H1 (cell line): Measurements from ENCODE around the gene MSMP. TPM values are rescaled to one million over a fixed set of nuclear protein-coding genes. Genes with fewer than 3 reads are reported as not detected.

Source experiments
- CTCF ChIA-PET: fragments of 300-600 bp; sonication (Branson Sonifier 250); formaldehyde crosslinking; loops from one replicate; lab custom pipeline; 2021; ENCODE audit not compliant: partially characterized antibody; lab: Charles Lee
- POLR2A ChIA-PET: fragments of 300-600 bp; sonication (Branson Sonifier 250); formaldehyde crosslinking; loops from one replicate; lab custom pipeline; 2021; ENCODE audit warnings: inconsistent platforms; ENCODE audit not compliant: partially characterized antibody; lab: Charles Lee
- DNase-seq, 2 experiments: peaks; one replicate each; pipeline versions ENCODE4 v3.0.0 to v3.0.0-alpha.2; 2010 to 2022; ENCODE audit warnings: low spot score in 2 of 2, low read depth in 1 of 2, mixed read lengths in 1 of 2
- FAIRE-seq: peaks from 2 replicates; lab custom pipeline; 2011; peaks lifted over from hg19 to GRCh38; lab: Jason Lieb, UNC
- H2AFZ ChIP-seq: 2 replicates; pipeline ENCODE4 v1.8.1; 2012; ENCODE audit warnings: low read length, inconsistent platforms
- H2AK5ac ChIP-seq: 2 replicates; pipeline ENCODE4 v1.6.1; 2013; ENCODE audit warnings: low read depth, low read length
- H2BK120ac ChIP-seq: replicated peaks from 2 replicates; pipeline ENCODE3; 2013; ENCODE audit warnings: low read depth, low read length, inconsistent platforms
- H2BK12ac ChIP-seq: 2 replicates; pipeline ENCODE4 v1.6.1; 2013; ENCODE audit warnings: low read depth, low read length
- H2BK15ac ChIP-seq: 2 replicates; pipeline ENCODE4 v1.6.1; 2013; ENCODE audit warnings: low read length
- H2BK20ac ChIP-seq: 2 replicates; pipeline ENCODE4 v1.6.1; 2013; ENCODE audit warnings: low read length
- H2BK5ac ChIP-seq: 2 replicates; pipeline ENCODE4 v1.6.1; 2013; ENCODE audit warnings: low read depth, low read length
- H3K14ac ChIP-seq: 2 replicates; pipeline ENCODE4 v1.6.1; 2013; ENCODE audit warnings: inconsistent platforms; ENCODE audit not compliant: insufficient read length
- H3K18ac ChIP-seq: 2 replicates; pipeline ENCODE4 v1.6.1; 2013; ENCODE audit warnings: low read length; ENCODE audit errors: extremely low read depth
- H3K23ac ChIP-seq: 2 replicates; pipeline ENCODE4 v1.6.1; 2013; ENCODE audit warnings: inconsistent platforms; ENCODE audit not compliant: insufficient read length
- H3K23me2 ChIP-seq: 2 replicates; pipeline ENCODE4 v1.6.1; 2013; ENCODE audit warnings: low read depth, low read length
- H3K27ac ChIP-seq: 2 replicates; pipeline ENCODE4 v1.6.1; 2011; ENCODE audit warnings: low read depth, low read length, inconsistent platforms
- H3K27me3 ChIP-seq, 4 experiments: replicated peaks in 1 of 4; 1 replicate in 1 of 4; 2 replicates in 3 of 4; pipeline versions ENCODE4 v1.6.1 to v1.8.1; 2011 to 2013; ENCODE audit warnings: low read length in 3 of 4, mild to moderate bottlenecking in 3 of 4, inconsistent platforms in 2 of 4, mixed read lengths in 2 of 4, moderate library complexity in 1 of 4; ENCODE audit not compliant: control insufficient read depth in 3 of 4, insufficient read depth in 3 of 4; ENCODE audit errors: extremely low read depth in 1 of 4
- H3K36me3 ChIP-seq, 4 experiments: 2 replicates each; pipeline versions ENCODE4 v1.6.1 to v1.8.1; 2011 to 2013; ENCODE audit warnings: mild to moderate bottlenecking in 4 of 4, low read length in 3 of 4, moderate library complexity in 2 of 4, control low read depth in 1 of 4, inconsistent platforms in 1 of 4; ENCODE audit not compliant: insufficient read depth in 4 of 4, control insufficient read depth in 2 of 4
- H3K4ac ChIP-seq: replicated peaks from 2 replicates; pipeline ENCODE3; 2013; ENCODE audit warnings: low read length, low read depth, mixed read lengths, inconsistent platforms; ENCODE audit not compliant: insufficient read length
- H3K4me1 ChIP-seq, 4 experiments: replicated peaks in 1 of 4; 1 replicate in 1 of 4; 2 replicates in 3 of 4; pipeline versions ENCODE4 v1.6.1 to v1.8.1; 2011 to 2013; ENCODE audit warnings: low read length in 3 of 4, inconsistent platforms in 2 of 4, mixed read lengths in 1 of 4; ENCODE audit not compliant: insufficient read depth in 4 of 4, control insufficient read depth in 3 of 4
- H3K4me2 ChIP-seq, 2 experiments: 2 replicates each; pipeline versions ENCODE4 v1.6.1 to v1.8.1; 2011 to 2013; ENCODE audit warnings: low read depth in 2 of 2, low read length in 2 of 2, control low read depth in 1 of 2, inconsistent platforms in 1 of 2, mild to moderate bottlenecking in 1 of 2; ENCODE audit not compliant: insufficient read depth in 1 of 2
- H3K4me3 ChIP-seq, 4 experiments: fragments of 200-600, 300-600 bp in 1 of 4; sonication (generic), shearing (Covaris generic), sonication (Bioruptor Twin) in 1 of 4; 2 replicates each; pipeline versions ENCODE4 v1.5.1 to v1.8.1; 2011 to 2016; ENCODE audit warnings: low read length in 4 of 4, low read depth in 3 of 4, control low read depth in 2 of 4, inconsistent platforms in 2 of 4, mild to moderate bottlenecking in 2 of 4, mixed read lengths in 1 of 4, moderate library complexity in 1 of 4; ENCODE audit not compliant: insufficient read depth in 2 of 4; ENCODE audit errors: extremely low read depth in 1 of 4
- H3K56ac ChIP-seq: replicated peaks from 2 replicates; pipeline ENCODE3; 2013; ENCODE audit warnings: low read depth, mild to moderate bottlenecking, mixed read lengths, low read length, inconsistent platforms; ENCODE audit not compliant: insufficient read length
- H3K79me1 ChIP-seq: 2 replicates; pipeline ENCODE4 v1.6.1; 2013; ENCODE audit warnings: low read depth, low read length, control low read depth
- H3K79me2 ChIP-seq, 2 experiments: 2 replicates each; pipeline versions ENCODE4 v1.6.1 to v1.8.1; 2012 to 2013; ENCODE audit warnings: low read length in 2 of 2, mild to moderate bottlenecking in 2 of 2, inconsistent platforms in 1 of 2; ENCODE audit not compliant: insufficient read depth in 2 of 2, control insufficient read depth in 1 of 2
- H3K9ac ChIP-seq, 4 experiments: replicated peaks in 1 of 4; 1 replicate in 1 of 4; 2 replicates in 3 of 4; pipeline versions ENCODE4 v1.6.1 to v1.8.1; 2011 to 2013; ENCODE audit warnings: low read depth in 3 of 4, low read length in 3 of 4, control low read depth in 2 of 4, mild to moderate bottlenecking in 2 of 4, moderate library complexity in 2 of 4, inconsistent platforms in 1 of 4; ENCODE audit errors: extremely low read depth in 1 of 4
- H3K9me3 ChIP-seq, 2 experiments: 2 replicates each; pipeline versions ENCODE4 v1.6.1 to v1.8.1; 2012 to 2013; ENCODE audit warnings: mild to moderate bottlenecking in 2 of 2, moderate library complexity in 2 of 2, control low read depth in 1 of 2, inconsistent platforms in 1 of 2, low read depth in 1 of 2, low read length in 1 of 2, mixed read lengths in 1 of 2; ENCODE audit not compliant: insufficient read depth in 2 of 2
- H4K20me1 ChIP-seq, 2 experiments: replicated peaks in 1 of 2; 2 replicates each; pipeline versions ENCODE3 to v1.8.1; 2011 to 2013; ENCODE audit warnings: inconsistent platforms in 2 of 2, low read length in 2 of 2, mild to moderate bottlenecking in 1 of 2; ENCODE audit not compliant: insufficient read depth in 2 of 2, control insufficient read depth in 1 of 2
- H4K5ac ChIP-seq: 2 replicates; pipeline ENCODE4 v1.6.1; 2013; ENCODE audit warnings: low read length, low read depth, mixed read lengths, inconsistent platforms; ENCODE audit not compliant: insufficient read length
- H4K8ac ChIP-seq: 2 replicates; pipeline ENCODE4 v1.8.0; 2013; ENCODE audit warnings: mild to moderate bottlenecking, moderate library complexity, low read length, inconsistent platforms; ENCODE audit not compliant: insufficient read depth; ENCODE audit errors: extremely low read depth
- H4K91ac ChIP-seq: replicated peaks from 2 replicates; pipeline ENCODE3; 2013; ENCODE audit warnings: low read length, mixed read lengths, inconsistent platforms; ENCODE audit not compliant: insufficient read length
- CTBP2 ChIP-seq: IDR thresholded peaks from 2 replicates; pipeline ENCODE4 v1.7.0; 2011; ENCODE audit warnings: borderline replicate concordance, mild to moderate bottlenecking, moderate library complexity, mixed read lengths, low read length; ENCODE audit not compliant: insufficient read depth, insufficient read length
- SAP30 ChIP-seq: fragments of 300-600 bp; sonication (generic); IDR thresholded peaks from 2 replicates; pipeline ENCODE4 v1.7.1; 2012; ENCODE audit warnings: low read length, moderate library complexity, mild to moderate bottlenecking, inconsistent platforms; ENCODE audit not compliant: insufficient read depth, insufficient replicate concordance
- WGBS, 2 experiments: shearing (Covaris generic) in 1 of 2; methylation state at CpG; one replicate each; pipeline versions ENCODE4 v1.1.6 to v1.1.7; 2013 to 2015; ENCODE audit warnings: low lambda C conversion rate in 2 of 2, mixed read lengths in 2 of 2, inconsistent platforms in 1 of 2, low coverage in 1 of 2, missing lambda C conversion rate in 1 of 2; ENCODE audit not compliant: insufficient replicate concordance in 2 of 2, insufficient coverage in 1 of 2, insufficient read length in 1 of 2; ENCODE audit errors: extremely low coverage in 1 of 2, missing lambda C conversion rate in 1 of 2; 5-methylcytosine and 5-hydroxymethylcytosine counted together
- polyA plus RNA-seq, 7 experiments: library from polyadenylated mRNA; depleted of rRNA in 3 of 7; stranded (reverse) in 5 of 7; unstranded in 2 of 7; fragments of >200 nt in 5 of 7; fragments of 200-250 nt in 2 of 7; gene quantifications; 1 replicate in 5 of 7; 2 replicates in 1 of 7; 4 replicates in 1 of 7; pipeline versions ENCODE4 v1.2.1 to v1.2.3, GENCODE V29; 2011 to 2013; ENCODE audit warnings: missing spikeins in 2 of 7, mixed read lengths in 2 of 7
- total RNA-seq: library from RNA; stranded (reverse); fragmentation: NEBNext Ultra II Directional; extraction: Animal tissue kit (Norgen Biotek cat#: 25700); gene quantifications from 2 replicates; pipeline ENCODE4 v1.2.1, GENCODE V29; 2021

MSMP gene
- total and polyA plus RNA-seq, 2 of the 8 experiments (the other 6 are each of a cell fraction or from before 2014, with no cell fraction given), result 0.53 TPM; not detected in 1

GRCh38 chr9:35708146-35708545 is 45.9 kb downstream of the MSMP start:
- Histone ChIP-seq H4K8ac (no peak overlapping the region), H3K23ac (no peak overlapping the region), H3K79me1 (no peaks in the 10 kb centered on the region), H3K23me2 (no peaks in the 10 kb centered on the region), H3K27me3 (no peaks in the 10 kb centered on the region), H3K4ac (no peak overlapping the region), H2BK12ac (no peak overlapping the region), H3K4me1 (no peaks in the 10 kb centered on the region), H3K4me3 (no peak overlapping the region), H3K4me2 (no peak overlapping the region), H4K5ac (no peak overlapping the region), H2BK15ac (no peak overlapping the region), H2AK5ac (no peak overlapping the region), H2BK5ac (no peak overlapping the region), H4K91ac (no peak overlapping the region), H3K79me2 (no peaks in the 10 kb centered on the region), H3K18ac (no peak overlapping the region), H3K14ac (no peak overlapping the region), H4K20me1 (peaks cover 0 to 8% of the 10 kb centered on the region in 2 experiments), H2BK120ac (no peak overlapping the region), H2AFZ (no peak overlapping the region), H3K27ac (no peak overlapping the region), H3K36me3 (peaks cover 32 to 89% (median 71%) of the 10 kb centered on the region in 4 experiments), H3K56ac (no peak overlapping the region), H3K9me3 (no peaks in the 10 kb centered on the region), H3K9ac (no peak overlapping the region; a peak in 1 of 7 replicates), H2BK20ac (no peak overlapping the region)
- ChIA-PET CTCF (interaction anchor here (0.7 to 13.1 kb wide), 7 partner anchors 9 to 62 kb away, joined by 3 to 199 read pairs (median 4); partner anchors contain the start of genes ARHGEF39 and TPM2), POLR2A (interaction anchor here (0.6 to 4.1 kb wide), 3 partner anchors 19 to 61 kb away, joined by 3 to 19 read pairs (median 3); no protein-coding TSS in a partner anchor)
- whole genome bisulfite sequencing, 2 experiments, result 96% methylated on average over 4 of the region's 4 CpGs; no CpG with 5 or more reads in 1 of the 2 experiments
- no peak for FAIRE-seq
- no peak for DNase-seq
- TF ChIP-seq CTBP2, result no peak
- no peak for TF ChIP-seq SAP30
